Endothelial cell of umbilical vein (primary cell): Measurements from ENCODE around the gene CHN2.

ENCODE experiments used
- CTCF ChIP-seq, 2 donors: IDR thresholded peaks; 1 replicate in 1 of 2; 2 replicates in 1 of 2; pipeline ENCODE4 v1.5.1; 2011; ENCODE audit warnings: low read length in 2 of 2, mild to moderate bottlenecking in 2 of 2, moderate library complexity in 2 of 2, control low read depth in 1 of 2, inconsistent platforms in 1 of 2, low read depth in 1 of 2; ENCODE audit not compliant: insufficient read depth in 1 of 2; ENCODE audit errors: extremely low read depth in 1 of 2
- EZH2 ChIP-seq: IDR thresholded peaks from 2 replicates; pipeline ENCODE4 v1.6.1; 2012; ENCODE audit warnings: borderline replicate concordance, low read depth, mild to moderate bottlenecking, moderate library complexity, low read length, inconsistent platforms; ENCODE audit not compliant: severe bottlenecking
- FOS ChIP-seq: IDR thresholded peaks from 2 replicates; pipeline ENCODE4 v1.6.1; 2011; ENCODE audit warnings: mild to moderate bottlenecking, low read length, moderate library complexity, borderline replicate concordance; ENCODE audit not compliant: insufficient read depth
- POLR2A ChIP-seq: IDR thresholded peaks from 2 replicates; pipeline ENCODE4 v1.6.1; 2012; ENCODE audit warnings: low read depth, mild to moderate bottlenecking, control low read depth, low read length
- POLR2AphosphoS5 ChIP-seq: IDR thresholded peaks from 2 replicates; pipeline ENCODE4 v1.6.1; 2012; ENCODE audit warnings: low read depth, mild to moderate bottlenecking, control low read depth, low read length, moderate library complexity; ENCODE audit not compliant: insufficient read depth

DNA sequence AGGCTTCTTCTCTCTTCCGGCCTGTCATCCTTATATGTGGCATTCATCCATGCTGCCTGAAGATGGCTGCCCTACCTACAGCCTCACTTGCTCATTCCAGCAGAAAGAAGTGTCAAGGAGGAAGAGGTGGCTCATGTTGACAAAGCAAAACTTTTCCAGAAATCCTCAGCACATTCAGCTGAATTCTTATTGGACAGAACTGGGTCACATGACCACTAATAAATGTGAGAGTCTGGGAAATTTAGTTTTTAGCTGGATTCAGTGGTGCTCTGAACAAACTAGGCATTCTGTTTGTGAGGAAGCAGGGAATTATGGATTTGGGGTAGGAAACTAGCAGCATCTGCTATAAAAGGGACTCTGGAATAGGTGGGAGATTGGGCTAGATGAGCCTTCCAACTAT lies 58.6 kb downstream of the CHN2 start:
- TF ChIP-seq EZH2 (no peak), CTCF (IDR thresholded peaks at IDR 0.05; ENCODE audit: extremely low read depth in 1 of 2, insufficient read depth in 1 of 2, low read depth in 1 of 2, low read length in 2 of 2) (no peak), POLR2A (no peak), FOS (no peak), POLR2AphosphoS5 (no peak)
